Activated T-helper 9 cell treated with anti-CD3 and anti-CD28 coated beads, Interleukin-2, amount 50 U/mL, for 16 hours (primary cell): ENCODE measurements around the gene ZNF431.
"Not testable (repeated sequence)": the region's sequence is repeated elsewhere in the genome, so short reads cannot be mapped to it uniquely, and the experiment has no call there.

Experiments
- DNase-seq: peaks from one replicate; pipeline ENCODE4 v3.0.0-alpha.2; 2020; ENCODE audit warnings: low read depth

The ZNF431 gene

DNA sequence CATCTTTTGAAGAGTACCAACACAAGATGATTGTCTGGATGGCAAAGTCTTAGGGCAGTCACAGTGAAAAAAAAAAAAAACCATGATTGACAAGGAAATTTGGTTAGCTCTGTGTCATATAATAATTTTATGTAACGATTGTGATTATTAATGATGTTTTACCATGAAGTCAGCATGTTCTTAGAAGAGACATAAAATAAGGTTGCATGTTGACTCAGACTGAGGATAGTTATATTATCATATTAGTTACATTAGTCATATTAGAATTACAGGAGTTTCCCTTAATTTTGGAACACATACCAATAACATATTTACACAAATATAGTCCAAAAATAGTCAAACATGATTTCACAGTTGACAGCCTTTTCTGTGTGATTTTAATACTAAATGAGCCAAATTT, 5.7 kb downstream of the ZNF431 start:
- DNase-seq, result no peak

- DNase-seq, result no peak
Measured at GRCh38 chr19:21148681-21149080, 6.8 kb downstream of the ZNF431 start.

- no peak for DNase-seq
Measured at GRCh38 chr19:21149877-21150276, 8.0 kb downstream of the ZNF431 start.

GRCh38 chr19:21151460-21151859, 9.6 kb downstream of the ZNF431 start:
- DNase-seq, result no peak

DNA sequence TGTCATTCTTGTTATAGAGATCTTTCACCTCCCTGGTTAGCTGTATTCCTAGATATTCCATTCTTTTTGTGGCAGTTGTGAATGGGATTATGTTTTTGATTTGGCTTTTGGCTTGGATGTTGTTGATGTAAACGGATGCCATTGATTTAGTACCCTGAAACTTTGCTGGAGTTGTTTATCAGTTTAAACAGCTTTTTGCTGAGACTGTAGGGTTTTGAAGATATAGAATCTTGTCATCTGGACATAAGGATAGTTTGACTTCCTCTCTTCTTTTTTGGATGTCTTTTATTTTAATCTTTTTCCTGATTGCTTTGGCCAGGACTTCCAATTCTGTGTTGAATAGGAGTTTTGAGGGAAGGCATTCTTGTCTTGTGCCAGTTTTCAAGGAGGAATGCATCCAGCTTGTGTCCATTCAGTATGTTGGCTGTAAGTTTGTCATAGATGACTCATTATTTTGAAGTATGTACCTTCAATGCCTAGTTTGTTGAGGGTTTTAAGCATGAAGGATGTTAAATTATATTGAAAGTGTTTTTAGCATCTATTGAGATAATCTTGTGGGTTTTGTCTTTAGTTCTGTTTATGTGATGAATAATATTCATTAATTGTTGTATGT, 16.8 kb downstream of the ZNF431 start:
- no peak for DNase-seq

DNA sequence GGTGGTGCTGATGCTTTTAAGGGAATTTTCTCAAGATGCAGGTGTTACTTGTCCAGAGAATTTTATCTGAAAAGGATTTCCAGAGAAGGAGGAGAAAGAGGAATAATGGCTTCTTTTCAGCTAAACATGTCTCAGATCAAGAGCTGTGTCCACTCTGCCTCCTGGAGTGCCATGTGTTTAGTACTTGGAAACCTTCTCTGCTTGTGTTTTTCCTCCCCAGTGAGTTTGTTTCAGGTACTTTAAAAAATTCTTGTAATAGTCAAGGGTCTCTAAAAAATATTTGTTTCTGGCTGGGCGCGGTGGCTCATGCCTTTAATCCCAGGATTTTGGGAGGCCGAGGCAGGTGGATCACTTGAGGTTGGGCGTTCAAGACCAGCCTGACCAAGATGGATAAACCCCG, 22.7 kb downstream of the ZNF431 start:
- no peak for DNase-seq

GRCh38 chr19:21166436-21166835, 24.6 kb downstream of the ZNF431 start:
- no peak for DNase-seq

DNA sequence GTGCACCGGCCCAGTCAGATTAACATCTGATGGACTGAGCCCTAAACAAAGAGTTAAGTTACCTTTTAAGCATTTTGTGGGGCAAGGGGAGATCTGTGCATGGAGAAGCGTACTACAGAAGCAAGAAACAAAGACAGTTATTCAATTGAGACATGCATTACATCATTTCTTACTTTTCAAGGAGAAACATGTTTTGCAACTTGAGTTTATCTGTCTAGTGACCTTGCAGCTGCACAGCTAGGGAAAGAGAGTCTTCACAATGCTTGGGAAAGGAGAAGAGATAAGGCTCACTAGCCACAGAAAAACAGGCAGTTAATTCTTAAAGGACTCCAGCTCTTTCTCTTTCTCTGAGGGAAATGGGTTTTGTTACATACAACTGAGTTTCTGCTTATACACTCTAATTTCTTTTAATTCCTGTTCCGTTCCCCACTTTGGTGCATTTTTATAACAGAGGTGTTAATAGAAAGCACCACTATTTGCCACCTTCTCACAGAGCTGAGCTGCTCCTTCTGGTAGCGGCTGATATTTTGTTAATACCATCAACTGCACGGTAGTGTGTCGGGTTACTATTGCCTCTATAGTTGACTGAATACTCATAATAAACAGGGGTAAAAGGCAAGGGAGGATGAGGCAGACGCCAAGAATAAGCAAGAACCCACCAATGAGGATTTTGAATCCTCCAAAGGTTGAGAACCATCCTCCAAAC, 55.9 kb downstream of the ZNF431 start:
- no peak for DNase-seq

- DNase-seq, result no peak
Measured at GRCh38 chr19:21202865-21203494, 61.1 kb downstream of the ZNF431 start.

DNA sequence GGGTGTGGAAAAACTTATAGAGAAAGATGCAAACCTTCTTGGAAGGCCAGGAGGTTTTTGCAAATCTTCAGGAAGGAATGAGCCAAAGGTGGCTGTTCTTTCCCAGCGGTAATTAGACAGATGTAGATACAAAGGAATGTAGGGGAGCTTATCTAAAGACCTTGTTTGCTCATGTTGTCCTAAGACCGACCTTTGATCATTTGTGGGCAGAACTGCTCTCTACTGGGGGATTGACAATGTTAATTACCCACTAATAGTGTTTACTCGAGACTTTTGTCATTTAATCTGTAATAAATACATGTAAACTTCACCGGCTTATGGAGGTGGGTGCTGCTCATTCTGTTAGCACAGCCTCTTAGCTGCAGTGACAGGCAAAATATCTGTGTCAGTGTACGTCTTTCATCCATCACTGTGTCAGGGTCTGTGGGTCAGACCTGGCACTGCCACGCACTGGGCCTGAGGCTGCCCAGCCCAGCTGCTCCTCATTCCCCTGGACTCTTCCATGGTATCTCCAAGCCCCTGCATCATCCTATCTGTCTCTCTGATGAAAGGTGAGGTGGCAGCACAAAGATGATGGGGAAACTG, 68.3 kb downstream of the ZNF431 start:
- DNase-seq, result no peak

GRCh38 chr19:21221693-21222092, 79.9 kb downstream of the ZNF431 start:
- DNase-seq, result no peak

- not testable (repeated sequence) for DNase-seq
Measured at GRCh38 chr19:21229938-21230337, 88.1 kb downstream of the ZNF431 start.

DNA sequence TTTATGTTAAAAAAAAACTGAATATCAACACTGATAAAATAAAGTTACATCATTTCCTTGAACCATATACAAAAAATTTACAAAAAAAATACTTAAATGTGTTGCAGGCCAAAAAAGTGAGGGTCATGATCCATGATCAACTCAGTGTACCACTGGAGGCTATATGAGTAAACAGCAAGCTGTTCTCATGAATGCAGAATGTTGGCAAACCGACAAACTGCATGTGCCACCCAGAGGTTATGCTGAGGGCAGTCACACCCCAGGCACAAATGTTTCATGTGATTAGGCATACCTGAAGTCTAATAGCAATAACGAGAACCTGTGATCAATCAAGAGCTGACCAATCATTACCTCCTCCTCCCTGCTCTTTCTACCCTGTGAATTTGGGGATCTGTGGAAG, 91.9 kb downstream of the ZNF431 start:
- no peak for DNase-seq

GRCh38 chr19:21236751-21237150, 94.9 kb downstream of the ZNF431 start:
- DNase-seq, result not testable (repeated sequence)

DNA sequence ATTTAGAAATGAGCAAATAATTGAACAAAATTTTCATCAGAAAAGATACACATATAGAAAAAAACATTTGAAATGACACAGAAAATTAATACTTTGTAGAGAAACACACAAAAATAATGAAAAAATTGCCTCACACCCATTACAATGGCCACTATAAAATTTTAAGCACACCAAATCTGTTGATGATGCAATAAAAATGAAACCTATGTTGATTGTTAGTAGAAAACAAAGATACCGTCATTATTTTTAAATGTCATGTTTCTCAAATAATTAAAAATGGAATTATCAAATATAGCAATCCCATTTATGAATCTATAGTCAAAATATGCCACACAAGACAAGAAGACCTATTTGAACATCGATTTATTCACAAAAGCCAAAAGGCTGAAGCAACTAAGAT, 96.8 kb downstream of the ZNF431 start:
- no peak for DNase-seq
